T-helper 2 cell treated with Interferon-gamma antibody and Interleukin-4, amounts not matched to agents 5 μg/mL and 100 μg/mL, for 36 hours (primary cell): ENCODE results near the gene PPARA.
A peak's percentile ranks its signal among the peaks of the same experiment; 100 is the strongest.

Source experiments
- DNase-seq: peaks from one replicate; pipeline ENCODE4 v3.0.0; 2021; ENCODE audit warnings: low spot score
- H3K27ac Mint-ChIP-seq: one replicate; pipeline ENCODE4 v1.8.0; 2021; ENCODE audit warnings: mild to moderate bottlenecking, mixed read lengths
- H3K27me3 Mint-ChIP-seq: one replicate; pipeline ENCODE4 v1.8.0; 2021; ENCODE audit warnings: low read depth, mixed read lengths
- H3K36me3 Mint-ChIP-seq: one replicate; pipeline ENCODE4 v1.8.0; 2021; ENCODE audit warnings: low read depth, mixed read lengths
- H3K4me1 Mint-ChIP-seq: one replicate; pipeline ENCODE4 v1.8.0; 2021; ENCODE audit warnings: low read depth, mixed read lengths
- H3K4me3 Mint-ChIP-seq: one replicate; pipeline ENCODE4 v1.8.0; 2022; ENCODE audit warnings: mild to moderate bottlenecking, moderate library complexity, mixed read lengths
- H3K9me3 Mint-ChIP-seq: one replicate; pipeline ENCODE4 v1.8.0; 2021; ENCODE audit warnings: mixed read lengths

The PPARA gene

DNA sequence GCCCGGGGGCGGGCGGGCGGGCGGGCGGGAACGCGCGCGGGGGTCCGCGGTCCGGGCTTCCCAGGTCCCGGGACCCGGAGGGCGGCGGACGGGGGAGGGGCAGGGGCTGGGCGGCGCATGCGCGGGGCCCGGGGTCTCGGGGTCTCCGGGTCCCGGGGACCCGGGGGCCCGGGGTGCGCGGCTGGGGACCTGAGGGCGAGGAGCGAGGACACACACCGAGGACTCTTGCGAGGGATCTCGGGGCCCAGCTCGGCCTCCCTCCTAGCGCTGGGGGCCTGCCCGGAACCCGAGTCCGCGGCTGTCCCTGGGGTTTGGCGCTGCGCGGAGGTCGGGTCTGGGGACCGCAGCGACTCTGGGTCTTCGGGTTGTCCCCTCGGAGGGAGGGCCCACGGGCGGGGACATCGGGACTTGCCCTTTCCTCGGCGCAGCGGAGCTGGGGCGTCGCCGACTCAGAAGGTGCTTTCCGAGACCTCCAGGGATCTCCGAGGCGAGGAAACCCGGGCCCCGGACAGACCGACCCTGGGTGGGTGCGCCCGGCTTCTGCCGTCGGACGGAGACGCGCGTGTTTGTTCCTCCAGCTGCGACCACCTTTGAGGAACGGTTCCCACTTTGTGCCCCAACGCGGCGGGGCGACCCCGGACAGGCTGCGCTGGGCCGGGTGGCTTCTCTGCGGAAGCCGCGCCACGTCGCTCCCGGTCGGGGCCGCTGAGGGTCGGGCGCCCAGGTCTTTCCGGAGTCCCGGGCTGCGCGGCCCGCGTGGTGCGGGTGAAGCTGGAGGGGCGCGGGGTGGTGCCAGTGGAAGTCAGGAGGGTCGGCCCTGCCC, 540 bp downstream of the PPARA start:
- peaks cover 10% of the 10 kb centered on the region for H3K4me1 Mint-ChIP-seq
- peak; percentile 53 for DNase-seq
- H3K27me3 Mint-ChIP-seq: peaks cover 30% of the 10 kb centered on the region
- no peaks in the 10 kb centered on the region for H3K9me3 Mint-ChIP-seq
- peaks cover 7% of the 10 kb centered on the region for H3K36me3 Mint-ChIP-seq
- H3K4me3 Mint-ChIP-seq: peak overlapping the region; percentile 81
- H3K27ac Mint-ChIP-seq: no peak overlapping the region

DNA sequence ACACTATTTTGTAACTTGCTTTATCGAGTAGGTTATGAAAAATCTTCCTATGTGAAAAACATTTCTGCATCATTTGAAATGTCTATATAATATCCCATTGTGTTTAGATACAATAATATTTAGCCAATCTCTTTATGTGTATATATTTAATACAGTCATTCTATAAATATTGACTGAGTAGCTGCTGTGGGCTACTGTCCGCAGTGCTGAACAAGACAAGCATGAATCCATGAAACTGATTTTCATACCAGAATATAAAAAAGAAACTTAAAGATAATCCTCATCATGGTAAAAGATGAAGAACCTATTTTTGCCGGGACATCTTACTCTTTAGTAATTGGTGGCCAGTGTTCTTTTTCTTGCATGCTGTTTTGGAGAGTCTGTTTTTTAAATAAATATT, 3.6 kb downstream of the PPARA start:
- H3K27me3 Mint-ChIP-seq: peaks cover 7% of the 10 kb centered on the region
- DNase-seq: no peak
- H3K27ac Mint-ChIP-seq: no peak overlapping the region
- no peak overlapping the region for H3K4me3 Mint-ChIP-seq
- no peaks in the 10 kb centered on the region for H3K9me3 Mint-ChIP-seq
- H3K4me1 Mint-ChIP-seq: peaks cover 8% of the 10 kb centered on the region
- H3K36me3 Mint-ChIP-seq: peaks cover 7% of the 10 kb centered on the region

DNA sequence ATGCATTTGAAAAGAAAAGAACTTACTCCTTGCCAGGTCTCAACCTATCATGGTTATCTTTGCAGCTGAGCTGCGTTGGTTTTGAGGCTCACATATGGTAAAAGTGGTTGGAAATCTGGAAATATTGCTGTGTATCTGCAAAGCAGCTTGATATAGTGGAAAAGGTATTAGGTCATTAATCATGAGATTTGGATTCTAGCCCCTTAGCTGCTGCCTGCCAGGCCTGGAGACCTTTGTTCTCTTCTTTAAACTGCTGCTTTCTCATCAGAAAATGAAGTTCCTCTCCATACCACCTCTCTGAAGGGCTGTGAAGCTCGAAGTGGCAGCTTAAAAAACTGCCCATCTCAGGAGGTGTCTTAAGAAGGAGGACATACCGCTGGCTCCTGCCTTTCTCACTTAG, 5.7 kb downstream of the PPARA start:
- Mint-ChIP-seq H3K4me1 (peaks cover 2% of the 10 kb centered on the region), H3K36me3 (peaks cover 7% of the 10 kb centered on the region), H3K4me3 (no peak overlapping the region), H3K9me3 (no peaks in the 10 kb centered on the region), H3K27me3 (no peaks in the 10 kb centered on the region), H3K27ac (no peak overlapping the region)
- no peak for DNase-seq

DNA sequence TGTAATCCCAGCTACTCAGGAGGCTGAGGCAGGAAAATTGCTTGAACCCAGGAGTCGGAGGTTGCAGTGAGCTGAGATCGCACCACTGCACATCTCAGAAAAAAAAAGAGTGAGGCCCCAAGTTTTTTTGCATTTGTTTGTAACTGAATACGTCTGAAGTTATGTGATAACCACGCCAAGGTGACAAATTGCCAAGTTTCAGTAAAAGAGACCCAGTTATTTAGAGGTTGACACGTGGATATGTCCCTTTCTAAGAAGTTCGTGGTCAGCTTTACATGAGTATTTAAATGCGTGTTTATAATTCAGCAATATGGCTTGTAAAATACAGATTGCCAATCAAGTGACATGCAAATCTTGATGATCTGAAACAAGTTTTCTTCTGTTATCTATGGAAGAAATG, 8.0 kb downstream of the PPARA start:
- Mint-ChIP-seq H3K4me3 (no peak overlapping the region), H3K27me3 (no peaks in the 10 kb centered on the region), H3K9me3 (no peaks in the 10 kb centered on the region), H3K27ac (no peak overlapping the region), H3K36me3 (peaks cover 2% of the 10 kb centered on the region), H3K4me1 (no peaks in the 10 kb centered on the region)
- DNase-seq: no peak

DNA sequence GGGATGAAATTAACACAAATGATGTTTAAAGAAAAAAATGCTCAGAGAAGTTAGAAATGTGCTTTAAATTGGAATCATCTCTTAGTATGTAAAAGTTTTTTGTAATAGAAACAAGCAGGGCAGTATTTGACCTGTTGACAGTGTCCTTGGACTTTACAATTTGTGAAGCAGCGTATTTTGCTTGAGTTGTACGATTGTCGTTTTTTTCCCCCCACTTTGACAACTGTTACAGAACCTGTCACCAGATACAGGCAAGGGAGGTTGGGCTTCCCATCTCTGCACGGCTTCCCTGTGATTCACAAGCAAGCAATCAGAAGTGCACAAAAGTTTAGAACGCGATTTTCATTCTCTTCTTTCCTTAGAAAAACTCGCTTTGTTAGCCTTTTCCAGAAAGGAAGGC, 8.9 kb downstream of the PPARA start:
- H3K4me3 Mint-ChIP-seq: no peak overlapping the region
- peaks cover 2% of the 10 kb centered on the region for H3K36me3 Mint-ChIP-seq
- no peaks in the 10 kb centered on the region for H3K27me3 Mint-ChIP-seq
- H3K27ac Mint-ChIP-seq: no peak overlapping the region
- H3K4me1 Mint-ChIP-seq: no peaks in the 10 kb centered on the region
- no peak for DNase-seq
- no peaks in the 10 kb centered on the region for H3K9me3 Mint-ChIP-seq

DNA sequence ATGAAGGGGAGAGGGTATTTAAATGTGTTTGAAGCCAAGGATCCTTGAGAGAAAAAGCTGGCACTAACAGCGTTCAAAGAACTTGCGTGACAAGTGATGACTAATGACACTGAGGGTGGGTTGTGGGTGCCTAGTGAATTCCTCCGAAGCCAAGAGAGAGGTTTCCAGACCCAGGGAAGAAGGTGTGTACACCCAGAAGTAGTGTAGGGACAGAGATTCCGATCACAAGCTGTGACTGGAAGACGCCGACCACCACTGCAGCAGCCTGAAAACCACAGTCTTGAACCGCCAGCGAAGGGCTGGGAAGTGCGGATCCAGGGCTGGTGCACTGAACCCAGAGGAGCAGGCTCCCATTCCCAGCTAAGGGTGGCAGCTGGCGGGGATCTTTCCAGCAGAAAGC, 9.5 kb downstream of the PPARA start:
- Mint-ChIP-seq H3K36me3 (peaks cover 2% of the 10 kb centered on the region), H3K4me3 (no peak overlapping the region), H3K9me3 (no peaks in the 10 kb centered on the region), H3K27ac (no peak overlapping the region), H3K27me3 (no peaks in the 10 kb centered on the region), H3K4me1 (no peaks in the 10 kb centered on the region)
- no peak for DNase-seq

DNA sequence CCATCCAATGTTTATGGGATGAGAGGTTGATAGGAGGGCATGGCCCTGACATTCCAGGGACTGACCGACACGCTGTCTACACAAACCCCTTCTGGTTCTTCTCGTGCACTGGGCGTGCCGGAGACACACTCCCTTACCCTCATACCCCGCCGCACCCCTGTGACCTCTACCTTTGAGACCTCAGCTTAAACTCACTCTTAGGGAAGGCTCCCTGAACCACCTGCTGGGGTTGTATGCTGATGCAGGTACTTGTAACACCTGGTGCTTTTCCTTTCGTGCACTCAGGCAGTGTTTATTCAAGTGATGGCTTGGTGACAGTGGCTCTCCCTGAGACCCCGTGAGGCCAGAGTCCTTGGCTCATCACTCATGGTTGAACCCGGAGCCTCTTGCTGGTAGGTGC, 12.0 kb downstream of the PPARA start:
- H3K27ac Mint-ChIP-seq: no peak overlapping the region
- H3K4me3 Mint-ChIP-seq: no peak overlapping the region
- H3K27me3 Mint-ChIP-seq: no peaks in the 10 kb centered on the region
- H3K4me1 Mint-ChIP-seq: no peaks in the 10 kb centered on the region
- no peaks in the 10 kb centered on the region for H3K36me3 Mint-ChIP-seq
- no peak for DNase-seq
- H3K9me3 Mint-ChIP-seq: no peaks in the 10 kb centered on the region

DNA sequence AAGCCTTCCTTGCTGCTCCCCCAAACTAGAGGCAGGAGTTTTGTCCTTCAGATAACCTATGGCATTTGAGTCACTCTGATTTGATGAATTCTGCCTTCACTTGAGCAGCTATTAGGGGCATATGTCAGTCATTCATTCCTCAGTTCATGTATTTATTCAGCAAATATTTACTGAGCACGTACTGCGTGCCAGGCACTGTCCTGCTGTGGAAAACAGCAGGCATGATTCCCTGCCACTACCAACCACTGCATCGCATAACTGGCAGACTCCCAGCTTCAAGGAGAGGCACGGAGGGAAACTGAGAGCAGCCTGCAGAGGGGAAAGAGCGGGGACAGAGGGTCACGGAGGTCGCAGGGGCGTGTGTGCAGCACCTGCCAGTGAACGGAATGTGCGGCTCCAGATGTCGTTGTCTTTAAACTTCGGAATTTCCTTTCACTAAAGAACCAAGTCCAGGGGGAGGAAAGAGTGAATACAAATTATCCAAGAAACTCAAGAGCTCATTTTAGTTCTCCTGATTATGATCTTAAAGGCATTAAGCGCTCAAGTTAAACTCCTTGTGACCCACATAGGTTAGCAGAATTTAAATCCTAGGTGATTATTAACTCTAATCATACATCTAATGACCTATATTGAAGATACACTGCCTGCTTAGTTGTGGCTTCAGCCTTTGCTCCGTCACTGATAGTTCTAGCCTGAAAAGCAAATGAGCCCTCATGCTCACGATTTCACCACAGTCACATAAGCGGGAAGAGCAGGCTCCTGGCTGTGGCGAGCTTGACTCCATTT, 12.6 kb downstream of the PPARA start:
- no peaks in the 10 kb centered on the region for H3K9me3 Mint-ChIP-seq
- DNase-seq: no peak
- no peaks in the 10 kb centered on the region for H3K36me3 Mint-ChIP-seq
- no peaks in the 10 kb centered on the region for H3K27me3 Mint-ChIP-seq
- H3K4me1 Mint-ChIP-seq: no peaks in the 10 kb centered on the region
- no peak overlapping the region for H3K27ac Mint-ChIP-seq
- no peak overlapping the region for H3K4me3 Mint-ChIP-seq

DNA sequence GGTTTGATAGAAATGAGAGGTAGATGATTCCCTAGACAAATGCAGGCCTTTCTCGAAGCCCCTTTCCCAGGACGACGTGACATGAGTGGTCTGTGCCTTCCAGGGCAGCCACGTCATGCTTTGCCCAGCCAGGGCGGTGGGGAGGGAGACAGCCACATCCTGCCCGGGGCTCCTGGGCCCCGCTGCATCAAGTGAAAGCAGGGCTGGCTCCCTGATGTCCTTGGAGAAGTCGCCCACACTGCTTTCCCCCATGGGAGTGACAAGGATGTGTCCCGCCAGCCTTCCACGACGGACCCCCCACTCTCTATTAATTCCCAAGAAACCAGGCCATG, 13.2 kb downstream of the PPARA start:
- Mint-ChIP-seq H3K4me3 (no peak overlapping the region), H3K9me3 (no peaks in the 10 kb centered on the region), H3K4me1 (no peaks in the 10 kb centered on the region), H3K36me3 (no peaks in the 10 kb centered on the region), H3K27ac (no peak overlapping the region), H3K27me3 (no peaks in the 10 kb centered on the region)
- DNase-seq: no peak

DNA sequence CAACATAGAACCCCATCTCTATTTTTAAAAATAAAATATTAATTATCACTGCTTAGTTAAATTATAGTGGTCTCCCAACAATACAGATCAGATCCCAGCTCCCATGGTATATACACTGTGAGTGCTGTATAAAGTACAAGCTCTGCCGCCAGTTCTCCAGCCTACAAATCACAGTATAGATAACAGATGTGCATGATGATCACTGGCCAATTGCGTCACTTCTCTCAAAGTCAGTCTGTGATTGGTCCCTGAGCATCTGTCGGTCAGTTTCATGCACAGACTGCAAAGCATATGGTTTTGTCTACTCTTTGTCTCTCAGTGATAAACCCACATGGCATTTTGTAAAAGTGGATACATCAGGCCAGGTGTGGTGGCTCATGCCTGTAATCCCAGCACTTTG, 15.7 kb downstream of the PPARA start:
- Mint-ChIP-seq H3K27ac (no peak overlapping the region), H3K4me3 (no peak overlapping the region), H3K9me3 (no peaks in the 10 kb centered on the region), H3K27me3 (no peaks in the 10 kb centered on the region), H3K4me1 (no peaks in the 10 kb centered on the region), H3K36me3 (no peaks in the 10 kb centered on the region)
- DNase-seq: no peak

DNA sequence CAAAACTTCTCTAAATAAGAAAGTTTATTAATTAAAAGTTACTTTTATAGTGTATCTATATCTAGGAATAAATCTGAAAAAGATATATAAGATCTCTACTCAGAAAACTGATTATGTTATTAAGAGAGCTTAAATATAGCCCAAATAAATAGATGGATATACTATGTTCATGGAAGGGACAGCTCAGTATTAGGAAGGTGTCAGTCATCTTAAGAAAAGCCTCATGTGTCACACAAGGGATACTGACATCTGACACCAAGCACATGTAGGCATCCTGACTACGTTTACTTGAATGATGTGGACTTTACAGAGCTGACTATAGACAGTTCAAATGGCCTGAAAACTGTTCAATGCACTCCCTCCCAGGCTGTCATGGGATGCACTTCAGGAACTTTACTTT, 19.3 kb downstream of the PPARA start:
- Mint-ChIP-seq H3K4me1 (peaks cover 6% of the 10 kb centered on the region), H3K4me3 (no peak overlapping the region), H3K9me3 (no peaks in the 10 kb centered on the region), H3K27ac (no peak overlapping the region), H3K27me3 (no peaks in the 10 kb centered on the region), H3K36me3 (no peaks in the 10 kb centered on the region)
- DNase-seq: no peak

DNA sequence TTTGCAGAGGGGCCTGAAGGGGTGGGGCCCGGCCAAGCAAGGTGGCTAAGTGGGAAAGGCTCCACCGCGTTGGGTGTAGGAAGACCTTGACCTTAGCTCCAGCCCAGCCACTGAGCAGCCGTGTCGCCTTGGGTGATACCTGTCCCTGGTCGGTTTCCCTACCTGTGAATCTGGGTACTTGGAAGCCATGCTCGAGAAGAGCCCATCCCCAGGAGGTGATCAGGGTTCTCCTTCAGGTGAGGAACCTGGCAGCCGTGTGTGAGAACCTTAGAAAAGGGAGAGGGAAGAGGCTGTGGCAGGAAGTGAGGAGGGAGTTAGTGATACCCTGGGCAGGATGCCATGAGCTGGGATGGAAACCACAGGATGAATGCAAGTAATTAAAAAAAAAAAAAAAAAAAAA, 21.6 kb downstream of the PPARA start:
- H3K4me1 Mint-ChIP-seq: peaks cover 6% of the 10 kb centered on the region
- DNase-seq: no peak
- H3K9me3 Mint-ChIP-seq: no peaks in the 10 kb centered on the region
- no peak overlapping the region for H3K4me3 Mint-ChIP-seq
- H3K27ac Mint-ChIP-seq: no peak overlapping the region
- no peaks in the 10 kb centered on the region for H3K36me3 Mint-ChIP-seq
- H3K27me3 Mint-ChIP-seq: no peaks in the 10 kb centered on the region

DNA sequence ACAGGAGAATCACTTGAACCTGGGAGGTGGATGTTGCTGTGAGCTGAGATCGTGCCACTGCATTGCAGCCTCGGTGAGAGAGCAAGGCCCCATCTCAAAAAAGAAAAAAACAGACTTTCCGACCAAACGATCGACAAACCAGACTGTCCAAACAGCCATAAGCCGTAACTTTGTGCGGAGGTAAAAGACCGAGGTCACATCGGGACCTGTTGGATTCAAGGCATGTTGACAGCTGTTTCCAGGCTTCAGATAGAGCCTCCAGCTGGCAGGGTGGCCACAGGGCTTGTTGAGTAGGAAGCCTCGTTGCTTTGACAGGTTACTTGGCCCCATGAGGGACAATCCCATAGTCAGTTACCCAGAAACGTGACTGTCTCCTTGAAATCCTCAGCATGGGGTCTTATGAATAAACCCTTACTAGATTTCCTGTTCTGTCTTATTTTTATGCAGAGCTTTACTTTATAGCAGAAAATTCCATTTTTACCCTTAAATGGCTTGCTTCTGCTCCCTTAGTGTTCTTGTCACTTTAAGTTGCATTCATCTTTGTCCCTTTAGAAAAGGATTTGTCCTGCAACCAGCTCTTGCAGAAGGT, 22.3 kb downstream of the PPARA start:
- H3K4me3 Mint-ChIP-seq: no peak overlapping the region
- no peaks in the 10 kb centered on the region for H3K9me3 Mint-ChIP-seq
- no peak overlapping the region for H3K27ac Mint-ChIP-seq
- H3K27me3 Mint-ChIP-seq: no peaks in the 10 kb centered on the region
- DNase-seq: no peak
- peaks cover 4% of the 10 kb centered on the region for H3K36me3 Mint-ChIP-seq
- peaks cover 6% of the 10 kb centered on the region for H3K4me1 Mint-ChIP-seq

DNA sequence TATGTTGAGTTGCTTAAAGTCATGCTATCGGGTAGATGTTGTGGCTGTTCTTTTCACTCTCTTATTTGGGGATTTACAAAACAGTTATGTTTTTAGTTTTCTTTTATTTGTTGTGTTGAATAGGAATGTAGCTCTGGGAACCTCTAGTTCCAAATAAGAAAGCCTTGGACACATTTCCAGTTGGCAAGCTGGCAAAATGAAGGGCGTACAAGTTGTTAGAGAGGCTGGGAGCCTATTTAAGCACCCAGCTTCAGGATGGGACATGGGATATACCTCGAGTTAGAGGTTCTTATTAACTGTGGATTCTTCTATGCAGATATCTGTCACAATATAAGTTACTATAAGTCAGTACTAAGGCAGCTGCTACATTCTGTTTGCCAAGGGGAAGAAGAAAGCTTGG, 22.8 kb downstream of the PPARA start:
- H3K27ac Mint-ChIP-seq: no peak overlapping the region
- peaks cover 6% of the 10 kb centered on the region for H3K36me3 Mint-ChIP-seq

More for the DNA sequence above, 22.8 kb downstream of the PPARA start:
- Mint-ChIP-seq H3K4me1 (peaks cover 6% of the 10 kb centered on the region), H3K4me3 (no peak overlapping the region), H3K27me3 (no peaks in the 10 kb centered on the region), H3K9me3 (peaks cover 1% of the 10 kb centered on the region)
- DNase-seq: no peak
